Stimulated activated CD4-positive, alpha-beta T cell treated with anti-CD3 and anti-CD28 coated beads, Interleukin-12 subunit alpha, Interleukin-12 subunit beta, amount 100 ng/mL, for 24 hours (primary cell): Measurements from ENCODE around the gene P2RY14.
"Not testable (repeated sequence)": the region's sequence is repeated elsewhere in the genome, so short reads cannot be mapped to it uniquely, and the experiment has no call there.

Experiments
- DNase-seq, 2 experiments: peaks; one replicate each; pipeline ENCODE4 v3.0.0-alpha.2; 2020; ENCODE audit warnings: low read depth in 2 of 2

P2RY14 gene

GRCh38 chr3:151262871-151263525, 15.3 kb downstream of the P2RY14 start:
- DNase-seq: no peak

GRCh38 chr3:151259664-151260063, 18.7 kb downstream of the P2RY14 start:
- DNase-seq: no peak

- DNase-seq: no peak
Observed at GRCh38 chr3:151256749-151257148, 21.6 kb downstream of the P2RY14 start.

- no peak for DNase-seq
Observed at GRCh38 chr3:151248772-151249337, 29.5 kb downstream of the P2RY14 start.

GRCh38 chr3:151242006-151242405, 36.3 kb downstream of the P2RY14 start:
- not testable (repeated sequence) for DNase-seq

- DNase-seq: no peak
Observed at GRCh38 chr3:151236736-151237135, 41.6 kb downstream of the P2RY14 start.

GRCh38 chr3:151236316-151236715, 42.0 kb downstream of the P2RY14 start:
- DNase-seq: no peak

- DNase-seq: no peak
Observed at GRCh38 chr3:151234825-151235224, 43.5 kb downstream of the P2RY14 start.

- DNase-seq: no peak
Observed at GRCh38 chr3:151232991-151233390, 45.4 kb downstream of the P2RY14 start.

- DNase-seq: not testable (repeated sequence)
Observed at GRCh38 chr3:151232403-151232802, 45.9 kb downstream of the P2RY14 start.

GRCh38 chr3:151230646-151231045, 47.7 kb downstream of the P2RY14 start:
- no peak for DNase-seq

- no peak for DNase-seq
Observed at GRCh38 chr3:151228666-151229040, 49.7 kb downstream of the P2RY14 start.

GRCh38 chr3:151227807-151228665, 50.3 kb downstream of the P2RY14 start:
- DNase-seq: peak; percentile 62 to 73

- no peak for DNase-seq
Observed at GRCh38 chr3:151227266-151227806, 51.0 kb downstream of the P2RY14 start.

GRCh38 chr3:151226825-151227224, 51.5 kb downstream of the P2RY14 start:
- no peak for DNase-seq

GRCh38 chr3:151226088-151226563, 52.2 kb downstream of the P2RY14 start:
- DNase-seq: no peak

GRCh38 chr3:151225040-151225975, 53.0 kb downstream of the P2RY14 start:
- no peak for DNase-seq

GRCh38 chr3:151224268-151224866, 54.0 kb downstream of the P2RY14 start:
- DNase-seq: no peak

- DNase-seq: no peak
Observed at GRCh38 chr3:151219056-151219455, 59.3 kb downstream of the P2RY14 start.

GRCh38 chr3:151218136-151218535, 60.2 kb downstream of the P2RY14 start:
- no peak for DNase-seq
